NCI-H2227 treated with DMSO at 0.1 percent for 48 hours (cell line): Measurements from ENCODE around the gene DNAJC10.

Experiments
- DNase-seq: peaks from one replicate; lab custom pipeline; 2025; lab: John Stamatoyannopoulos, UW

DNAJC10 gene

DNA sequence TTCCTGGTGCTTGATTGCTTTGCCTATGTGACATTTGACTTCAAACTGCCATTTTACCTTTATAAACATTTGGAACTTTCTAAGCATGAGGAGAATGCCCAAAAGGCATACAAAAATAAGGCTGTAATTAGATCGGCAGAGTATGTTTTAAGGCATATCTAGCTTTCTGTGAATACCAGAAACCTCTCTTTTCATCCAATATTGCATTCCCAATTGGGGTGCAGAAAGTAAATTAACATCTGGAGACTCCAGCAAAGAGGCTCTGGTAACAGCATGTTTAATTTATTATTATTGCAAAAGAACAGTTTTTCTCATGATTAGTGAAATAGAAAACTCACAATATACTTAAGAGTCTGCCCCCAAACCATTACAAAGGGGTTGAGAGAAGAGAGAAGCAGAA lies 118.2 kb downstream of the DNAJC10 start:
- DNase-seq: no peak

DNA sequence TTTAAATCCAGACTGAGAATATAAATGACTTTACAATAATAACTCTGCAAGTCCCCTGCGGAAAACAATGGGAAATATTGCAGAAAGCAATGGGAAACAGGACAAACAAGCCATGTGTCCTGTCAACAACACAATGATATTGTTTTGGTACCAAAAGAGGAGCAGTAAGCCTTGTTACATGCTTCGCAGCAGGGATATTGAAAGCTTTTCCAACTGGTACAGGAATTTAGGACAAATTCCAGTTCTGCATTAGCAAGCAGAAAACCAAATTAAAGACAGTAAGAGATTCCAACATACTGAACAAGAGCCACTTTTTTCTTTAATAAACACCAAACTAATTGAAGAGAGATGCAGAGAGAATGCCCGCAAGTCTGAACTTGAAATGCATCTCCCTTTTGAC lies 120.4 kb downstream of the DNAJC10 start:
- no peak for DNase-seq
